ENCODE data around the gene DRC7.
"Not testable (repeated sequence)": the region's sequence is repeated elsewhere in the genome, so short reads cannot be mapped to it uniquely, and the experiment has no call there.

Gene DRC7

DNA sequence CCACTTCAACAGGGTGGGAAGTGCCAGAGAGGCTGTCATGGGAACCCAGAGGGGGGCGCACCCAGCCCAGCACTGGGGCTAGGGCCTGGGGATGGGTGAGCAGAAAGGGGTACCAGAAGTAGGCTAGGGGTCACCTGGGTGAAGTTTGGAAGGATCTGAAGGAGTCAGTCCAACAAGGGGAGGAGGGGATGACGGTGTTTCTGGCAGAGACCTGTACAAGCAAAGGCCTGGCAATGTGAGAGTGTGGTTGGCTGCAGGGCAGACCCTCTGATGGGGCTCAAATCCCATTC lies 27.5 kb downstream of the DRC7 start:
- DNase-seq = no peak

DNA sequence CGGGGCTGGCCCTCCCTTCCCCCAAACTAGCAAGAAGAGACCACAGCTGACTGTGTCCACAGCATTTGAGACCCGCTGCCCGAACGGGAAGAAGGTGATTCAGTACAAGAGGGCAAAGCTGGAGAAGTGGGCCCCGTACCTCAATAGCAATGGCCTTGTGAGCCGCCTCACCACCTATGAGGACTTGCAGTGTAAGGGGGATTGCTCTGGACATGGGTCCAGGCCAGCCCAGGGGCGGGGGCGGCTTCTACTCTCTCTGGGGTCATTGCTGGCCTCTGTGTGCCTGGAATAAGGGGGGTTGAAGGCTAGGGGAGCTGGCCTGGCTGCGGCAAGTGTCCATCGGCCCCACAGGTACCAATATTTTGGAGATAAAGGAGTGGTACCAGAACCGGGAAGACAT lies 28.0 kb downstream of the DRC7 start:
- DNase-seq = no peak

- no peak for DNase-seq
Observed at GRCh38 chr16:57723170-57723569, 28.6 kb downstream of the DRC7 start.

GRCh38 chr16:57724531-57724930 lies 29.9 kb downstream of the DRC7 start:
- no peak for DNase-seq

DNA sequence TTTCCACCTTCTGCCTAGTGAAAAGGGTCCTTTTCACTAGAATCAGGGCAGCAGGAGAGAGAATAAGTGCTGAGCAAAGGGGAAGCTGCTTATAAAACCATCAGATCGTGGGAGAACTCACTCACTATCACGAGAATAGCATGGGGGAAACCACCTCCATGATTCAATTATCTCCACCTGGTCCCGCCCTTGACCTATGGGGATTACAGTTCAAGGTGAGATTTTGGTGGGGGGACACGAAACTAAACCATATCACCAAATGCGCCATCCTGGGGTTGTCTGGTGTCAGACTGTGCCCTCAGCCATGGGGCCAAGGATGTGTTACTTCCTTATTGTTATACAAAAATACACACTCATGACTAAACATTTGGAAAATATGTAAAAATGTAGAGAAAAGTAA lies 30.5 kb downstream of the DRC7 start:
- DNase-seq = no peak

GRCh38 chr16:57725554-57725953 lies 30.9 kb downstream of the DRC7 start:
- DNase-seq = no peak

DNA sequence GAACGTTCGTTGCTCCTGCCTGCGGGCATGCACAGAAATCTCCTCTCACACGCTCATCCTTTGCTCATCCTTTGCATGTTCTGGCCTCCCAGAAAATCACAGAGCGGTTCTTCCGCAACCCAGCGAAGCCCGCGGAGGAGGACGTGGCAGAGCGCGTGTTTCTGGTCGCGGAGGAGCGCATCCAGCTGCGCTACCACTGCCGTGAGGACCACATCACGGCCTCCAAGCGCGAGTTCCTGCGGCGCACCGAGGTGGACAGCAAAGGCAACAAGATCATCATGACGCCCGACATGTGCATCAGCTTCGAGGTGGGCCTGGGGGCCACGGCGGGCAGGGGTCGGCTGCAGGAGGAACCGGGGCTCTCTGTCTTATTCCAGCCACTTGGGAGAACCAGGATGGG lies 31.4 kb downstream of the DRC7 start:
- no peak for DNase-seq

DNA sequence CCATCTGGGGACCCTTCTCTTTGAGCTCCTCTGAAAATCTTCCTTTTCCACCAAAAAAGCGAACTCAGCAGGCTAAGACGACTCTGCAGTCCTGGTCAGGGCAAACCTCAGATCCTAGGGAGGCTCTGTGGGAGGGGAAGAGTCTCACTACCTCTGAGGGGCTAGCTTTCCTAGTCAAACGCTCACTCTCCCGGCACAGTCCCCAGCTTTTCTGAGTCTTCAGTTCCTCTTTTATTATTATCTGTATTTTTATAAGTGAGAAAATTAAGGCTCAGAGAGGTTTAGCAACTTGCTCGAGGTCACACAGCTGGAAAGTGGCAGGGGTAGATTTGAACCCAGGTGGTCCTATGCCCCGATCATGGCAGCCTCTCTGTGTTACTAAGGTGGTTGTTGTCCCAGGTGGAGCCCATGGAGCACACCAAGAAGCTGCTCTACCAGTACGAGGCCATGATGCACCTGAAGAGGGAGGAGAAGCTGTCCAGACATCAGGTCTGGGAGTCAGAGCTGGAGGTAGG lies 31.9 kb downstream of the DRC7 start:
- no peak for DNase-seq

GRCh38 chr16:57727610-57728009 lies 33.0 kb downstream of the DRC7 start:
- DNase-seq = no peak

DNA sequence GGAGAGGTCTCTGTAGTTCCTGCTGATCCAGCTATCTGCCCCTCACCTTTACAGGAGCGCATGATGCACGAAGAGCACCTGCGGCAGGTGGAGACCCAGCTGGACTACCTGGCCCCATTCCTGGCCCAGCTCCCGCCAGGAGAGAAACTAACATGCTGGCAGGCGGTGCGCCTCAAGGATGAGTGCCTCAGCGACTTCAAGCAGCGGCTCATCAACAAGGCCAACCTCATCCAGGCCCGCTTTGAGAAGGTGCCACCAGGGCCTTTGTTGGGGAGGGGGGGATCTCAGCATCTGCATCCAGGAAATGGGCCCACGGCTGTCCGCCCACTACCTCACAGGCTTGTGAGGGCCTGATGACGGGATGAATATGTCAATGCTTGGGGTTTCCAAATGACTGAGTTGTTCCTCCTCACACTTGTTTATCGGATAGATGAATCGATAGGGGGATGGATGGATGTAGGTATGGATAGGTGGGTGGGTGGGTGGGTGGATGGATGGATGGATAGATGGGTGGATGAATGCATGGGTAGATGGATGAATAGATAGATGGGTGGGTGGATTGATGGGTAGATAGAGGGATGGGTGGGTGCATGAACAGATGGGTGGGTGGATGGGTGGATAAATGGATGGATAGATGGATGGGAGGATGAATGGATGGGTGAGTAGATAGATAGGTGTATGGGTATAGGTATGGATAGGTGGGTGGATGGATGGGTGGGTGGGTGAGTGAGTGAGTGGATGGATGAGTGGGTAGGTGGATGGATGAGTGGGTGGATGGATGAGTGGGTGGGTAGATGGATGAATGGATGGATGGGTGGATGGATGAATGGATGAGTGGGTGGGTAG lies 34.0 kb downstream of the DRC7 start:
- no peak for DNase-seq

GRCh38 chr16:57729182-57729484 lies 34.5 kb downstream of the DRC7 start:
- no peak for DNase-seq

GRCh38 chr16:57729852-57730251 lies 35.2 kb downstream of the DRC7 start:
- DNase-seq = not testable (repeated sequence)

DNA sequence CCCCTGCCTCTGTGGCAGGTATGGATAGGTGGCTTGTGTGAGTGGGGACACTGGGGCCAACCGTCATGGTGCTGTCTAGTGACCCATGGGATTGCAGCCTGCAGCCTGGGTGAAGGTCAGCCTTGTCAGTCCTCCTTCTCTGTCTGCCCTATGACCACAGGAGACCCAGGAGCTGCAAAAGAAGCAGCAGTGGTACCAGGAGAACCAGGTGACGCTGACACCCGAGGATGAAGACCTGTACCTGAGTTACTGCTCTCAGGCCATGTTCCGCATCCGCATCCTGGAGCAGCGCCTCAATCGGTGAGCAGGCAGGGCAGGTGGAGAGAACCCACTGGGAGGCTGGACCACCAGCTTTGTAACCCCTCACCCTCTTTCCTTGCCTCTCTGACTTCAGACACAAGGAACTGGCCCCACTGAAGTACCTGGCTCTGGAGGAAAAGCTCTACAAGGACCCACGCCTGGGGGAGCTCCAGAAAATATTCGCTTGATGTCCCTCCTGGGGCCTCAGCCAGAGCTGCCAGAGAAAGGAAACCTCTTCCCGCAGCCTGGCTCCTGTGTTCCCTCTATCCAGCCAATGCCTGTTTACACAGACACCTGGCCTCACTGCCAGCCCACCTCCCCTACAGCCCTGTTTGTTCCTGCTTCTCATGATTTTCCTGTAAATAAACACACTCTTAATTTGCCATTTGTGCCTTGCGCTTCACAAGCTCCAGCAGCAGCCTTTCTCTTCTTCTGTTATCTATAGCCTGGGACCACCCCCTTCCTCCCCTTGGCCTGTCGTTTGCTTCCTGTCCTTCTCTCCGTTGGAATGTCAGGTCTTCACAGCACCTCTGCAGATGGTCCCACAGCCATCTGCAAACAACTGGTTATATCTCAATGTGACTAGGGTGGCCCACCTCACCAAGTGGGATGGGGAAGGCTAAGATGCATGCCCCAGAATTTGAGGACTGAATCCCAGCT lies 36.4 kb downstream of the DRC7 start:
- DNase-seq = no peak

DNA sequence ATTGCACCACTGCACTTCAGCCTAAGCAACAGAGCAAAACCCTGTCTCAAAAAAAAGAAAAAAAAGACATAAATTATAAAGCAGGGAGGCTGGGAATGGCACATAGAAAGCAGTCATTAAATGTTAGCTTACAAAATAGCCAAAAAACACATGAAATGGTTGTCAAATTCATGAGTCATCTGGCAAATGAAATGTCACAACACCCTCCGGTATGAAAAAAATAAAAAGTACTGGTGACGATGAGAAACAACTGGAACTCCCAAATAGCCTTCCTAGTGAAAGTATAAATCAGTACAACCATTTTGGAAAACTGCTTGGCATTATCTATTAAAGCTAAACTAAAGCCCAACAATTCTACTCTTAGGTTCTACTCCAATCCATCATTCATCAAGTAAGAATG lies 37.4 kb downstream of the DRC7 start:
- no peak for DNase-seq

DNA sequence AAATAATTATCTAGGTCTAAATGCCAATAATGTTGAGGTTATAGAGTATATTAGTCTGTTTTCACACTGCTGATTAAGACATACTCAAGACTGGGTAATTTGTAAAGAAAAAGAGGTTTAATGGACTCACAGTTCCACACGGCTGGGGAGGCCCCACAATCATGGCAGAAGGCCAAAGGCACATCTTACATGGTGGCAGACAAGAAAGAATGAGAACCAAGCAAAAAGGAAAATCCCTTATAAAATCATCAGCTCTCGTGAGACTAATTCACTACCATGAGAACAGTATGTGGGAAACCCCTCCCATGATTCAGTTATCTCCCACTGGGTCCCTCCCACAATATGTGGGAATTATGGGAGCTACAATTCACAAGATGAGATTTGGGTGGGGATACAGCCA lies 38.1 kb downstream of the DRC7 start:
- no peak for DNase-seq

DNA sequence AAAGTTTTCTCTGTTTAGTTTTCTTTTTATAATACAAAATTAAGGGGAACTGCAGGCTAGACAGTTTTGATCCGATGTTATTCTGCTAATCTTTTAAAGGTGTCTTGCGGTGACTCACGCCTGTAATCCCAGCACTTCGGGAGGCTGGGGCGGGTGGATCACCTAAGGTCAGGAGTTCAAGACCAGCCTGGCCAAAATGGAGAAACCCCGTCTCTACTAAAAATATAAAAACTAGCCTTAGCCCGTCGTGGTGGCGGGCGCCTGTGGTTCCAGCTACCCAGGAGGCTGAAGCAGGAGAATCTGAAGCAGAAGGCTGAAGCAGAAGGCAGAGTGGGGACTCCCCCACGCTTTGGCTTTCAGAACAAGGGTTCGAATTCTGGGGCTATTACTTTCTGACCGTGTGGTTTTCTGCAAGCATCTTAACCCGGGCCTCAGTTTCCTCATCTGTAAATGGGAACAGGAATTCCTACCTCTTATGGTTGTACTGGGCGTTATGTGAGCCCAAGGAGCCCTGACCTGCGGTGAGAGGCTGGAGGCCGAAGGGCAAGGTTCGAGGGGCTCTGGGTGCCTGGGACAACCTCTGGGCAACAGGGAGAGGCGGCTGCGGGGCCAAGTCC lies 39.8 kb downstream of the DRC7 start:
- no peak for DNase-seq

DNA sequence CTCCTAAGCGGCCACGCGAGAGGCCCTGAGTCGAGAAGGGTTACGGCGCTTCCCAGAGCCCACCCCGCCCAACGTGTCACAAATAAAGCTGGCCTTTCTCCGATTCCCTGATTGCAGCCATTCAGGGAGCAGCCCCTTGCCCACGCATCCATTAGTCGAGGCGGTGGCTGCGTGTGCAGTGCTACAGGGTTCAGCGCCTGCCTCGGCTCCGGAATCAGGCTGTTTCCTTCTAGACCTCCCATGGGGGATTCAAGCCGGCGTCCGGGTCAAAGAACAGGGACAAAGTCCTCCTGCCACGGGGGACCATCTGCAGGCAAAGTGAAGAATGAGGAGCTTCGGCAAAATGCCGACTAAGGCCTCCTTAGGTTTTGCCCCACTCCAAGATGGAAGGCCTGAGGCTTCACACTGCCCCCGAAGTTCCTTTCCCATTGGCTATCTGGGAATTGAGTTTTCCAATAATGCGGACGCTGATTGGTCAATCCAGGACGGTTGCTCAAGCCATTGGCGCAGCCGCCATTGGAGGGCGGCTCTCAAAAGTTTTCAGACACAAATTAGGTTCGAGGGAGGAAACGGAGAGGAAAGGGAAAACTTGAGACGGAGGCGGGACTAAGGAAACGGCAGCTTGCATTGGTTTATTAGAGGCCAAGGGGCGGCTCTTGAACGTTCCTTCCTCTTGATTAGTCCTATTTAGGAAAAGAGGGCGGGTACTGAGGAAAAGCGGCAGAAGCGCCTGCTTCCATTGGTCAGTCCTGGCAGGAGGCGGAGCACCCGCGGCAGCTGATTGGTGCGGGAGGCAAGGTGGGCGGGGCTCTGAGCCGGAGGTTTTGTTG lies 40.5 kb downstream of the DRC7 start:
- peak; percentile 100 for DNase-seq

GRCh38 chr16:57735755-57736418 lies 41.3 kb downstream of the DRC7 start, which contains the start of gene KATNB1:
Gene KATNB1 (plus strand): TSS chr16:57735770. CDS start chr16:57737244, 1,474 bp downstream.
- DNase-seq = no peak

GRCh38 chr16:57736419-57737351 lies 42.1 kb downstream of the DRC7 start:
- DNase-seq = peak; percentile 56

DNA sequence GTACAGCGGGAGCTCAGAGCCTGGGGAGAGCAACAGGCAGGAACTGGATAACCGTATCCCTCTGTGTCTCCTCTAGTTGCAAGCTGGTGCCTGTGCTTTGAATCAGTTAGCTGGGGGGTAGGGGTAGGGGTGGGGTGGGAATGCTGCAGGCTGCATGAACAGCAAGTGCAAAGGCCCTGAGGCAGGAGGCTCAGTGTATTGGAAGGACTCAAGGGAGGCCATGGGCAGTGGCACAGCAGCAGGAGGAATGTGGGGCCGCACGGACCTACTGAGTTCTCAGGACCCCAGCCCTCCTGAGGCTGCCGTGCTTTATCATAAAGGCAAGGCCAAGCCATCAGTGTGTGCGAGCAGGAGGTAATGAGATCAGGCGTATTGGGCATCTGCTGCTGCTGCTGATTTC lies 44.2 kb downstream of the DRC7 start:
- DNase-seq = no peak
